H1 (cell line): ENCODE measurements around the gene FGF3.

Experiments used
- CEBPB ChIP-seq: IDR thresholded peaks from 2 replicates; pipeline ENCODE4 v1.6.1; 2012; ENCODE audit warnings: low read depth, low read length
- CHD2 ChIP-seq: IDR thresholded peaks from 2 replicates; pipeline ENCODE4 v1.6.1; 2012; ENCODE audit warnings: low read length, improper control_type of control experiment
- EZH2 ChIP-seq: fragments of 200-600 bp; sonication (generic); IDR thresholded peaks from 2 replicates; pipeline ENCODE4 v1.7.1; 2012; ENCODE audit warnings: low read depth, mild to moderate bottlenecking, moderate library complexity, low read length, inconsistent platforms; ENCODE audit not compliant: severe bottlenecking
- MAFK ChIP-seq: IDR thresholded peaks from 2 replicates; pipeline ENCODE4 v1.6.1; 2012; ENCODE audit warnings: low read depth, mild to moderate bottlenecking, improper control_type of control experiment, low read length
- POLR2AphosphoS5 ChIP-seq: IDR thresholded peaks from 2 replicates; pipeline ENCODE4 v1.6.1; 2011; ENCODE audit warnings: low read depth, low read length
- RAD21 ChIP-seq, 2 experiments: IDR thresholded peaks in 1 of 2; conservative IDR thresholded peaks in 1 of 2; 2 replicates each; pipeline ENCODE4 v1.6.1; 2011; ENCODE audit warnings: low read depth in 2 of 2, low read length in 2 of 2, improper control_type of control experiment in 1 of 2, inconsistent platforms in 1 of 2, mild to moderate bottlenecking in 1 of 2, moderate library complexity in 1 of 2
- SIN3A ChIP-seq, 2 experiments: IDR thresholded peaks in 1 of 2; conservative IDR thresholded peaks in 1 of 2; 2 replicates each; pipeline ENCODE4 v1.6.1; 2011 to 2012; ENCODE audit warnings: low read length in 2 of 2, improper control_type of control experiment in 1 of 2, low read depth in 1 of 2, mild to moderate bottlenecking in 1 of 2
- TAF1 ChIP-seq: IDR thresholded peaks from 2 replicates; pipeline ENCODE4 v1.6.1; 2011; ENCODE audit warnings: mild to moderate bottlenecking, low read depth, low read length
- TEAD4 ChIP-seq: IDR thresholded peaks from 2 replicates; pipeline ENCODE4 v1.6.1; 2012; ENCODE audit warnings: low read depth, low read length, inconsistent platforms, mixed read lengths
- ZNF274 ChIP-seq: IDR thresholded peaks from 2 replicates; pipeline ENCODE4 v1.7.0; 2012; ENCODE audit warnings: low read length, borderline replicate concordance; ENCODE audit errors: extremely low read depth
- TF ChIP-seq, protein P1 (sequence below): IDR thresholded peaks from 2 replicates; pipeline ENCODE4 v1.6.1; 2012; ENCODE audit warnings: low read length, inconsistent platforms
- TF ChIP-seq, protein P2 (sequence below), 3 experiments: IDR thresholded peaks; 1 replicate in 2 of 3; 2 replicates in 1 of 3; pipeline versions ENCODE4 v1.5.1 to v1.6.1; 2011; ENCODE audit warnings: low read length in 3 of 3, mild to moderate bottlenecking in 3 of 3, inconsistent platforms in 2 of 3, low read depth in 1 of 3, moderate library complexity in 1 of 3; ENCODE audit not compliant: insufficient read depth in 1 of 3; ENCODE audit errors: control extremely low read depth in 1 of 3

GRCh38 chr11:69863544-69864200 is 44.5 kb upstream of the FGF3 start:
- TF ChIP-seq CHD2 (no peak), CEBPB (no peak), ZNF274 (no peak), POLR2AphosphoS5 (no peak), TAF1 (no peak), RAD21 (IDR thresholded peaks at IDR 0.05 in 1 of 2, conservative IDR thresholded peaks at IDR 0.05 in 1 of 2; ENCODE audit: low read depth in 2 of 2, low read length in 2 of 2) (no peak), TEAD4 (no peak), SIN3A (conservative IDR thresholded peaks at IDR 0.05 in 1 of 2, IDR thresholded peaks at IDR 0.05 in 1 of 2; ENCODE audit: low read depth in 1 of 2, low read length in 2 of 2) (no peak), MAFK (no peak), EZH2 (no peak)
- TF ChIP-seq, protein P1, sequence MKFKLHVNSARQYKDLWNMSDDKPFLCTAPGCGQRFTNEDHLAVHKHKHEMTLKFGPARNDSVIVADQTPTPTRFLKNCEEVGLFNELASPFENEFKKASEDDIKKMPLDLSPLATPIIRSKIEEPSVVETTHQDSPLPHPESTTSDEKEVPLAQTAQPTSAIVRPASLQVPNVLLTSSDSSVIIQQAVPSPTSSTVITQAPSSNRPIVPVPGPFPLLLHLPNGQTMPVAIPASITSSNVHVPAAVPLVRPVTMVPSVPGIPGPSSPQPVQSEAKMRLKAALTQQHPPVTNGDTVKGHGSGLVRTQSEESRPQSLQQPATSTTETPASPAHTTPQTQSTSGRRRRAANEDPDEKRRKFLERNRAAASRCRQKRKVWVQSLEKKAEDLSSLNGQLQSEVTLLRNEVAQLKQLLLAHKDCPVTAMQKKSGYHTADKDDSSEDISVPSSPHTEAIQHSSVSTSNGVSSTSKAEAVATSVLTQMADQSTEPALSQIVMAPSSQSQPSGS: no peak
- TF ChIP-seq, protein P2, sequence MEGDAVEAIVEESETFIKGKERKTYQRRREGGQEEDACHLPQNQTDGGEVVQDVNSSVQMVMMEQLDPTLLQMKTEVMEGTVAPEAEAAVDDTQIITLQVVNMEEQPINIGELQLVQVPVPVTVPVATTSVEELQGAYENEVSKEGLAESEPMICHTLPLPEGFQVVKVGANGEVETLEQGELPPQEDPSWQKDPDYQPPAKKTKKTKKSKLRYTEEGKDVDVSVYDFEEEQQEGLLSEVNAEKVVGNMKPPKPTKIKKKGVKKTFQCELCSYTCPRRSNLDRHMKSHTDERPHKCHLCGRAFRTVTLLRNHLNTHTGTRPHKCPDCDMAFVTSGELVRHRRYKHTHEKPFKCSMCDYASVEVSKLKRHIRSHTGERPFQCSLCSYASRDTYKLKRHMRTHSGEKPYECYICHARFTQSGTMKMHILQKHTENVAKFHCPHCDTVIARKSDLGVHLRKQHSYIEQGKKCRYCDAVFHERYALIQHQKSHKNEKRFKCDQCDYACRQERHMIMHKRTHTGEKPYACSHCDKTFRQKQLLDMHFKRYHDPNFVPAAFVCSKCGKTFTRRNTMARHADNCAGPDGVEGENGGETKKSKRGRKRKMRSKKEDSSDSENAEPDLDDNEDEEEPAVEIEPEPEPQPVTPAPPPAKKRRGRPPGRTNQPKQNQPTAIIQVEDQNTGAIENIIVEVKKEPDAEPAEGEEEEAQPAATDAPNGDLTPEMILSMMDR (IDR thresholded peaks at IDR 0.05; ENCODE audit: control extremely low read depth in 1 of 3, insufficient read depth in 1 of 3, low read depth in 1 of 3, low read length in 3 of 3): no peak
